ENCODE measurements around the gene ABAT. TPM values are rescaled to one million over a fixed set of nuclear protein-coding genes. Genes with fewer than 3 reads are reported as not detected.
"Not testable (repeated sequence)": the region's sequence is repeated elsewhere in the genome, so short reads cannot be mapped to it uniquely, and the experiment has no call there.

ABAT gene
- total RNA-seq, 1 donor from 2014 or later: 2.6 TPM

DNA sequence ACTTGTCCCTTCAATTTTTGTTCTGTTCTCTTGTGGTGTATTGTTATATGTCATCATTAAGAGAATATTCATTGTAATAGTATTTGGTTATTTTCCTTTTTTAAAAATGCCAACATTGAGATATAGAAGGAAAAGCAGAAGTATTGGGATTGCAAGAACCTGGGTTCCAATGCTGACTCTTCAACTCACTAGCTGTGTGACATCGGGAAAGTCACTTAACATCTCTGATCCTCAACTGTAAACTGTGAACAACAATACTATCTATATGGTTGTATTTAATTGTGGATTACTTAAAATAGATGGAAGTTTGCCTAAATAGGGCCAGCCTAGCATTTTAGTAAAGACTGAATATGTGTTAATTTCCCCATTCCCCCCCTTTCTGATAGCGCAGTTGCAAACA, 67.2 kb downstream of the ABAT start:
- Histone ChIP-seq H3K36me3 (ENCODE audit: control insufficient read depth, insufficient read depth, low read length) (no peaks in the 10 kb centered on the region), H3K27me3 (ENCODE audit: control insufficient read depth, insufficient read depth, low read length) (no peaks in the 10 kb centered on the region), H3K4me3 (ENCODE audit: low read depth, low read length) (no peak overlapping the region)
- DNase-seq (ENCODE audit: low read depth) (no peak), FAIRE-seq (no peak)
- TF ChIP-seq, protein P1, sequence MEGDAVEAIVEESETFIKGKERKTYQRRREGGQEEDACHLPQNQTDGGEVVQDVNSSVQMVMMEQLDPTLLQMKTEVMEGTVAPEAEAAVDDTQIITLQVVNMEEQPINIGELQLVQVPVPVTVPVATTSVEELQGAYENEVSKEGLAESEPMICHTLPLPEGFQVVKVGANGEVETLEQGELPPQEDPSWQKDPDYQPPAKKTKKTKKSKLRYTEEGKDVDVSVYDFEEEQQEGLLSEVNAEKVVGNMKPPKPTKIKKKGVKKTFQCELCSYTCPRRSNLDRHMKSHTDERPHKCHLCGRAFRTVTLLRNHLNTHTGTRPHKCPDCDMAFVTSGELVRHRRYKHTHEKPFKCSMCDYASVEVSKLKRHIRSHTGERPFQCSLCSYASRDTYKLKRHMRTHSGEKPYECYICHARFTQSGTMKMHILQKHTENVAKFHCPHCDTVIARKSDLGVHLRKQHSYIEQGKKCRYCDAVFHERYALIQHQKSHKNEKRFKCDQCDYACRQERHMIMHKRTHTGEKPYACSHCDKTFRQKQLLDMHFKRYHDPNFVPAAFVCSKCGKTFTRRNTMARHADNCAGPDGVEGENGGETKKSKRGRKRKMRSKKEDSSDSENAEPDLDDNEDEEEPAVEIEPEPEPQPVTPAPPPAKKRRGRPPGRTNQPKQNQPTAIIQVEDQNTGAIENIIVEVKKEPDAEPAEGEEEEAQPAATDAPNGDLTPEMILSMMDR (IDR thresholded peaks at IDR 0.05; ENCODE audit: insufficient read depth, low read length, severe bottlenecking): no peak

- FAIRE-seq: no peak
Observed at GRCh38 chr16:8742068-8742467, 67.7 kb downstream of the ABAT start.

GRCh38 chr16:8748944-8749343, 74.5 kb downstream of the ABAT start:
- not testable (repeated sequence) for DNase-seq (ENCODE audit: low read depth); FAIRE-seq; H3K36me3 ChIP-seq (ENCODE audit: control insufficient read depth, insufficient read depth, low read length); H3K4me3 ChIP-seq (ENCODE audit: low read depth, low read length); H3K27me3 ChIP-seq (ENCODE audit: control insufficient read depth, insufficient read depth, low read length)

More at GRCh38 chr16:8742068-8742467, 67.7 kb downstream of the ABAT start:
- TF ChIP-seq, protein P1 (IDR thresholded peaks at IDR 0.05; ENCODE audit: insufficient read depth, low read length, severe bottlenecking): no peak
- Histone ChIP-seq H3K4me3 (ENCODE audit: low read depth, low read length) (no peak overlapping the region), H3K36me3 (ENCODE audit: control insufficient read depth, insufficient read depth, low read length) (no peaks in the 10 kb centered on the region), H3K27me3 (ENCODE audit: control insufficient read depth, insufficient read depth, low read length) (no peaks in the 10 kb centered on the region)
- no peak for DNase-seq (ENCODE audit: low read depth)

DNA sequence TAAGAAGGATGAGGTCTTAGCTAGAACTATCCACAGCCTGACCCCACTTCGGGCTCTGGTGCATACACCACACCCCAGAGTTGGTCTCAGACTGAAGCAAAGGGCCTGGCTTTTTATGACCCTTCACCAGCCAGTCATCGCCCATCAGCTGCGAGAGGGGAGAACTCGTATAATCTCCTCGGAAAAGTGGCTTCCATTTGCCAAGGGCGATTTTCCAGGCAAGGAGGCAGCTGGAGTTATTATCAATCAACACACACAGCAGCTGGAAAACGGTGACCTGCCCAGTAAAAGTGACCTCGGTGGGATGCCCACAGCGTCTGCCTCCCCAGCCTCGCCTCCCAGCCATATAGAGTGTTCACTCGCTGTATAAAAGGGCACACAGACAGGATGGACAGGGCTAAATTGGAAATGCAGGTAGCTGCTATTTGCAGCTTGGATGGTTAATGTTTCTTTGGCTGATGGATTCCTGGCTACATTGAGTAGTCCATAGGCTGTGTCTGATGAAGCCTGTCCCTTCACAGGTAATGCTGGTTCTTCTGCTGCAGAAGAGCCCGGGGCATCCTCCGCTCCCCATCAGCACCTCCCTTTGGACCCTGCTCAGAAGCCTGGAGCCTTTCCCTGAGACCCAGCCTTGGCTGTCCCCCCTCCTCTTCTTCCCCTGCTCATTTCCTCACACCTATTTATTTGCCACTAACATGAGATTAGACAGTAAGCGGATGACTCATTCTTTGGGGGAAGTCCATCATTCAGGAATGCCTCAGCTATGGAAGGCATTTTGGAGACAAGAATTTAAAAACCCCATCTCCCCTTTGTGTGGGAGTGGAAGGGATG, 77.3 kb downstream of the ABAT start:
- DNase-seq (ENCODE audit: low read depth) (peak; percentile 81), FAIRE-seq (no peak)

GRCh38 chr16:8752706-8753105, 78.3 kb downstream of the ABAT start:
- H3K27me3 ChIP-seq (ENCODE audit: control insufficient read depth, insufficient read depth, low read length): no peaks in the 10 kb centered on the region
- TF ChIP-seq, protein P1 (IDR thresholded peaks at IDR 0.05; ENCODE audit: insufficient read depth, low read length, severe bottlenecking): no peak
- H3K36me3 ChIP-seq (ENCODE audit: control insufficient read depth, insufficient read depth, low read length): no peaks in the 10 kb centered on the region
- FAIRE-seq: no peak
- DNase-seq (ENCODE audit: low read depth): no peak
- no peak overlapping the region for H3K4me3 ChIP-seq (ENCODE audit: low read depth, low read length)

More for the DNA sequence above, 77.3 kb downstream of the ABAT start:
- Histone ChIP-seq H3K27me3 (ENCODE audit: control insufficient read depth, insufficient read depth, low read length) (no peaks in the 10 kb centered on the region), H3K4me3 (ENCODE audit: low read depth, low read length) (no peak overlapping the region), H3K36me3 (ENCODE audit: control insufficient read depth, insufficient read depth, low read length) (no peaks in the 10 kb centered on the region)
- TF ChIP-seq, protein P1 (IDR thresholded peaks at IDR 0.05; ENCODE audit: insufficient read depth, low read length, severe bottlenecking): no peak

GRCh38 chr16:8753416-8754054, 79.1 kb downstream of the ABAT start:
- TF ChIP-seq, protein P1 (IDR thresholded peaks at IDR 0.05; ENCODE audit: insufficient read depth, low read length, severe bottlenecking): no peak
- DNase-seq (ENCODE audit: low read depth): no peak
- Histone ChIP-seq H3K4me3 (ENCODE audit: low read depth, low read length) (no peak overlapping the region), H3K27me3 (ENCODE audit: control insufficient read depth, insufficient read depth, low read length) (no peaks in the 10 kb centered on the region), H3K36me3 (ENCODE audit: control insufficient read depth, insufficient read depth, low read length) (no peaks in the 10 kb centered on the region)
- FAIRE-seq: no peak

Data from bronchial epithelial cell (primary cell).